ENCODE data around the gene COPS4. TPM values are rescaled to one million over a fixed set of nuclear protein-coding genes. Genes with fewer than 3 reads are reported as not detected.
"Not testable (repeated sequence)": the region's sequence is repeated elsewhere in the genome, so short reads cannot be mapped to it uniquely, and the experiment has no call there.

Gene COPS4
- total RNA-seq, 1 experiment from 2014 or later = 28.6 TPM

DNA sequence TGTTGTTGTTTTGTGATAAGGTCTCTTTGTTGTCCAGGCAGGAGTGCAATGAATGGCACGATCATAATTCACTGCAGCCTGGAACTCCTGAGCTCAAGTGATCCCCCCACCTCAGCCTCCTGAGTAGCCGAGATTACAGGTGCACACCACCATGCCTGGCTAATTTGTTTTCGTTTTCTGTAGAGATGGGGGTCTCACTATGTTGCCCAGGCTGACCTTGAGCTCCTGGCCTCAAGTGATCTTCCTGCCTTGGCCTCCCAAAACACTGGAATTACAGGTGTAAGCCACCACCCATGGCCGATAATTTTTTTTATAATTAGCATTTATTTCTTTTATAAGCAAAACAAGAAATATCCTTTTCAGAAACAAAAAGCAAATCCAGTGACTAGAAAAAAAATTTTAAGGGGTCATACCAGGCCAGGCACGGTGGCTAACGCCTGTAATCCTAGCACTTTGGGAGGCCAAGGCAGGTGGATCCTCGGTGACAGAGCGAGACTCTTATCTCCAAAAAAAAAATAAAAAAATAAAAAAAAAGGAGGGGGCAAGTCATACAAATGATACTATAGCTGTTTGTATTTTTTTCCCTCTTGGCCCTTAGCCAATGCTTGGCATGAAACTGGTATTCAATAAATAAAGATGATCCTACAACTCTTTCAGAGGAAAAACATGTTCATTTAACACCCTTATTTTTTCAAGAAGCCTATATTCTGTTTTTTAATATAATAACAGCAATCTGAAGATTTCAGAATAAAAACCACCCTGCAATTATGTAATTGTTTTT lies 76.2 kb downstream of the COPS4 start:
- peaks cover 7 to 21% of the 10 kb centered on the region in 2 experiments; a peak in 3 of 4 replicates for H3K4me1 ChIP-seq (ENCODE audit: control insufficient read depth in 1 of 2, insufficient read depth in 2 of 2, low read length in 2 of 2)
- TF ChIP-seq TCF7L2 (IDR thresholded peaks at IDR 0.05; ENCODE audit: borderline replicate concordance, extremely low read depth, insufficient read depth, insufficient read length) (no peak), SRF (IDR thresholded peaks at IDR 0.05; ENCODE audit: low read depth) (no peak), EGR1 (IDR thresholded peaks at IDR 0.05; ENCODE audit: low read depth) (no peak), CBX3 (IDR thresholded peaks at IDR 0.05; ENCODE audit: low read depth) (no peak)
- H3K79me2 ChIP-seq (ENCODE audit: insufficient read depth, low read length) = no peaks in the 10 kb centered on the region
- peak overlapping the region; percentile 45; the same call in 1 of the 2 replicates for H3K4me2 ChIP-seq (ENCODE audit: low read length)
- H3K9me3 ChIP-seq (ENCODE audit: control insufficient read depth in 1 of 2, insufficient read depth in 1 of 2, low read depth in 1 of 2, low read length in 2 of 2) = no peaks in the 10 kb centered on the region
- H3K9ac ChIP-seq (ENCODE audit: low read length) = no peak overlapping the region
- H2AFZ ChIP-seq (ENCODE audit: low read depth, low read length, poor library complexity, severe bottlenecking) = peak overlapping the region; percentile 84
- no TSS peak for BruUV-seq (replicated peaks)
- no peak overlapping the region for H3K27ac ChIP-seq (ENCODE audit: low read depth, low read length)
- H3K36me3 ChIP-seq (ENCODE audit: control insufficient read depth in 1 of 2, insufficient read depth in 2 of 2, low read length in 2 of 2) = no peaks in the 10 kb centered on the region
- H3K9me2 ChIP-seq (ENCODE audit: insufficient read depth) = no peaks in the 10 kb centered on the region
- ChIA-PET RAD21 (ENCODE audit: low non-redundant PET in 1 of 2, low total read pairs in 2 of 2, uncharacterized antibody in 2 of 2, unreplicated experiment in 2 of 2) (no interaction called here), CTCF (interaction anchor here (0.6 to 1.9 kb wide), 6 partner anchors 8 to 140 kb away, joined by 3 to 8 read pairs (median 3); no protein-coding TSS in a partner anchor), POLR2A (no interaction called here)
- H3K4me3 ChIP-seq (replicated peaks in 1 of 2; ENCODE audit: low read depth in 1 of 2, low read length in 2 of 2) = no peak overlapping the region
- intact Hi-C loops (cut with micrococcal nuclease) = no loop called here
- DNase-seq (ENCODE audit: low read depth, low spot score) (no peak), ATAC-seq (no peak; the same call in 1 of the 2 replicates)
- H3K27me3 ChIP-seq (ENCODE audit: insufficient read depth, low read length) = no peaks in the 10 kb centered on the region
- no peaks in the 10 kb centered on the region for H4K20me1 ChIP-seq (ENCODE audit: insufficient read depth)

- H3K4me3 ChIP-seq (replicated peaks in 1 of 2; ENCODE audit: low read depth in 1 of 2, low read length in 2 of 2); H4K20me1 ChIP-seq (ENCODE audit: insufficient read depth); ATAC-seq; H3K36me3 ChIP-seq (ENCODE audit: control insufficient read depth in 1 of 2, insufficient read depth in 2 of 2, low read length in 2 of 2); H3K9me3 ChIP-seq (ENCODE audit: control insufficient read depth in 1 of 2, insufficient read depth in 1 of 2, low read depth in 1 of 2, low read length in 2 of 2); H3K27ac ChIP-seq (ENCODE audit: low read depth, low read length); RAD21 ChIA-PET (ENCODE audit: low non-redundant PET in 1 of 2, low total read pairs in 2 of 2, uncharacterized antibody in 2 of 2, unreplicated experiment in 2 of 2); POLR2A ChIA-PET; H3K79me2 ChIP-seq (ENCODE audit: insufficient read depth, low read length); H3K27me3 ChIP-seq (ENCODE audit: insufficient read depth, low read length); BruUV-seq (replicated peaks); H3K4me2 ChIP-seq (ENCODE audit: low read length); H3K9me2 ChIP-seq (ENCODE audit: insufficient read depth); DNase-seq (ENCODE audit: low read depth, low spot score); H2AFZ ChIP-seq (ENCODE audit: low read depth, low read length, poor library complexity, severe bottlenecking); H3K9ac ChIP-seq (ENCODE audit: low read length); intact Hi-C loops (cut with micrococcal nuclease): not testable (repeated sequence)
- peaks cover 7 to 21% of the 10 kb centered on the region in 2 experiments; a peak in 3 of 4 replicates for H3K4me1 ChIP-seq (ENCODE audit: control insufficient read depth in 1 of 2, insufficient read depth in 2 of 2, low read length in 2 of 2)
- CTCF ChIA-PET = interaction anchor here (0.6 to 1.9 kb wide), 2 partner anchors 8 to 132 kb away, joined by 3 to 8 read pairs; no protein-coding TSS in a partner anchor
Observed at GRCh38 chr4:83111751-83112141, 76.8 kb downstream of the COPS4 start.
